ENCODE measurements around the gene SFMBT2.
"Not testable (repeated sequence)": the region's sequence is repeated elsewhere in the genome, so short reads cannot be mapped to it uniquely, and the experiment has no call there.

DNA sequence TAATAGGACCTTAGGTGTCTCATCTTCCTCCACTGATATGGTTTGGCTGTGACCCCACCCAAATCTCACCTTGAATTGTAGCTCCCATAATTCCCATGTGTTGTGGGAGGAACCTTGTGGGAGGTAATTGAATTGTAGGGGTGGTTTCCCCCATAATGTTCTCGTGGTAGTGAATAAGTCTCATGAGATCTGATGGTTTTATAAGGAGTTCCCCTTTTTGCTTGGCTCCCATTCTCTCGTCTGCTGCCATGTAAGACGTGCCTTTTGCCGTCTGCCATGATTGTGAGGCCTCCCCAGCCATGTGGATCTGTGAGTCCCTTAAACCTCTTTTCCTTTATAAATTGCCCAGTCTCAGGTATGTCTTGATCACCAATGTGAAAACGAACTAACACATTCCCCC lies 220.1 kb downstream of the SFMBT2 start:
- TF ChIP-seq, protein P1, sequence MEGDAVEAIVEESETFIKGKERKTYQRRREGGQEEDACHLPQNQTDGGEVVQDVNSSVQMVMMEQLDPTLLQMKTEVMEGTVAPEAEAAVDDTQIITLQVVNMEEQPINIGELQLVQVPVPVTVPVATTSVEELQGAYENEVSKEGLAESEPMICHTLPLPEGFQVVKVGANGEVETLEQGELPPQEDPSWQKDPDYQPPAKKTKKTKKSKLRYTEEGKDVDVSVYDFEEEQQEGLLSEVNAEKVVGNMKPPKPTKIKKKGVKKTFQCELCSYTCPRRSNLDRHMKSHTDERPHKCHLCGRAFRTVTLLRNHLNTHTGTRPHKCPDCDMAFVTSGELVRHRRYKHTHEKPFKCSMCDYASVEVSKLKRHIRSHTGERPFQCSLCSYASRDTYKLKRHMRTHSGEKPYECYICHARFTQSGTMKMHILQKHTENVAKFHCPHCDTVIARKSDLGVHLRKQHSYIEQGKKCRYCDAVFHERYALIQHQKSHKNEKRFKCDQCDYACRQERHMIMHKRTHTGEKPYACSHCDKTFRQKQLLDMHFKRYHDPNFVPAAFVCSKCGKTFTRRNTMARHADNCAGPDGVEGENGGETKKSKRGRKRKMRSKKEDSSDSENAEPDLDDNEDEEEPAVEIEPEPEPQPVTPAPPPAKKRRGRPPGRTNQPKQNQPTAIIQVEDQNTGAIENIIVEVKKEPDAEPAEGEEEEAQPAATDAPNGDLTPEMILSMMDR (IDR thresholded peaks at IDR 0.05 in 2 of 3, conservative IDR thresholded peaks at IDR 0.05 in 1 of 3; ENCODE audit: borderline replicate concordance in 1 of 3, insufficient read depth in 1 of 3, low read depth in 2 of 3, low read length in 2 of 3) = not testable (repeated sequence)
- not testable (repeated sequence) for TF ChIP-seq POLR2A (IDR thresholded peaks at IDR 0.05; ENCODE audit: borderline replicate concordance, extremely low read depth, insufficient read depth, insufficient read length); POLR2AphosphoS5 (IDR thresholded peaks at IDR 0.05; ENCODE audit: low read depth, low read length); EZH2 (IDR thresholded peaks at IDR 0.05); SIN3A (IDR thresholded peaks at IDR 0.05; ENCODE audit: low read depth); YY1 (IDR thresholded peaks at IDR 0.05; ENCODE audit: extremely low read depth, insufficient replicate concordance, low read depth, low read length)
- TF ChIP-seq, protein P2, sequence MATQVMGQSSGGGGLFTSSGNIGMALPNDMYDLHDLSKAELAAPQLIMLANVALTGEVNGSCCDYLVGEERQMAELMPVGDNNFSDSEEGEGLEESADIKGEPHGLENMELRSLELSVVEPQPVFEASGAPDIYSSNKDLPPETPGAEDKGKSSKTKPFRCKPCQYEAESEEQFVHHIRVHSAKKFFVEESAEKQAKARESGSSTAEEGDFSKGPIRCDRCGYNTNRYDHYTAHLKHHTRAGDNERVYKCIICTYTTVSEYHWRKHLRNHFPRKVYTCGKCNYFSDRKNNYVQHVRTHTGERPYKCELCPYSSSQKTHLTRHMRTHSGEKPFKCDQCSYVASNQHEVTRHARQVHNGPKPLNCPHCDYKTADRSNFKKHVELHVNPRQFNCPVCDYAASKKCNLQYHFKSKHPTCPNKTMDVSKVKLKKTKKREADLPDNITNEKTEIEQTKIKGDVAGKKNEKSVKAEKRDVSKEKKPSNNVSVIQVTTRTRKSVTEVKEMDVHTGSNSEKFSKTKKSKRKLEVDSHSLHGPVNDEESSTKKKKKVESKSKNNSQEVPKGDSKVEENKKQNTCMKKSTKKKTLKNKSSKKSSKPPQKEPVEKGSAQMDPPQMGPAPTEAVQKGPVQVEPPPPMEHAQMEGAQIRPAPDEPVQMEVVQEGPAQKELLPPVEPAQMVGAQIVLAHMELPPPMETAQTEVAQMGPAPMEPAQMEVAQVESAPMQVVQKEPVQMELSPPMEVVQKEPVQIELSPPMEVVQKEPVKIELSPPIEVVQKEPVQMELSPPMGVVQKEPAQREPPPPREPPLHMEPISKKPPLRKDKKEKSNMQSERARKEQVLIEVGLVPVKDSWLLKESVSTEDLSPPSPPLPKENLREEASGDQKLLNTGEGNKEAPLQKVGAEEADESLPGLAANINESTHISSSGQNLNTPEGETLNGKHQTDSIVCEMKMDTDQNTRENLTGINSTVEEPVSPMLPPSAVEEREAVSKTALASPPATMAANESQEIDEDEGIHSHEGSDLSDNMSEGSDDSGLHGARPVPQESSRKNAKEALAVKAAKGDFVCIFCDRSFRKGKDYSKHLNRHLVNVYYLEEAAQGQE (IDR thresholded peaks at IDR 0.05; ENCODE audit: low read depth) = not testable (repeated sequence)

Data from HCT116 (cell line).